ENCODE data around the gene TIGD1. TPM values are rescaled to one million over a fixed set of nuclear protein-coding genes. Genes with fewer than 3 reads are reported as not detected.

The TIGD1 gene
- total RNA-seq: 1 to 10 TPM; 3.2 to 9.4 TPM

DNA sequence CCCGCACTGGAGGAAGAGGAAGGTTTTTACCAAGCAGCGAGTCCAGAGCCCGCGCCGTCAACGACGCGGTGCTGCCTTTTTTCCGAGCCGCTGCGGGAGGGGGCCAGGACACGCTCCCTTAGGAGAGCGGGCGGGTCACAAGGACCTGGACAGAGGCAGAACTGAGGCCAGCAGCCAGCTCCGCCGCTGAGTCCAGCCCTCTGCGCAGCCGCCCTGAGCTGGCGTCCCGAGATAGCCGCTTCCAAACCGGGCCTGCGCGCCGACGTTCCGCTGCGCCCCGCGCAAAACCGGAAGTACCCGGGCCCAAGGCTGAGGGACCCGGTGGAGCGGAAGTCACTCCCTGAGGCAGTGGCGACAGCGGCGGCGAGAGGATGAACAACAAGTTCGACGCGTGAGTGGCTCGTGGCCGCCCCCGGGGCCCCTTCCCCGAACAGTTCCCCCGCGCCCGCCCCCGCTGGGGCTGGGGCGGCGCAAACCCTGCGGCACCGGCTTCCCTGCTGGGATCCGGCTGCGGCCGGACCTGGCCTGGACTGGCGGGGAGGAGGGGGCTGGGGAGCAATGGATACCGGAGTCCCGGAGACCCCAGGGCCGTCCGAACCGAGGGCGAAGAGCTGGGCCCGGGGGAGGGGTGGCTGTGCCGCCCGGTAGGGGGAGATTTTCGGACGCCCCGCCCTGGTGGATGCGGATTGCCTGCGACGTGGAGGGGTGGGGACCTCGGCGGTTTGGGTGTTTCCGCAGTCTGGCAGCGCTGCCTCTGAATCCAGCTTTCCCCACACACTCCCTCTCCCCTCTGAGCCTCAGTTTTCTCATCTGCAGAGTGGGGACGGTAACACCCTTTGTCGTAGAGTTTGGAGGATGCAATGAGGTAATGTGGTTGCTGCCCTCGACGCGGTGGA, at the start of gene TIGD1, which contains the start of gene EIF4E2:
Gene TIGD1, minus strand, starts transcription at position 204 of the 896 bp plus-strand sequence. CDS start 675 bp downstream, outside the sequence.
Gene EIF4E2, plus strand, starts transcription at position 336 of the 896 bp plus-strand sequence. Its CDS starts 36 bp downstream, at position 372.
- peak; percentile 97 to 98 for ATAC-seq
- DNase-seq (ENCODE audit: low spot score): peak; percentile 94
- Mint-ChIP-seq H3K27ac (peak within 1 kb of the TSS; percentile 95 to 96), H3K4me3 (peak within 1 kb of the TSS; percentile 95), H3K27me3 (no peaks in the 10 kb centered on the region), H3K36me3 (peaks cover 20% of the 10 kb centered on the region), H3K4me1 (ENCODE audit: low read depth in 2 of 2) (peaks cover 55 to 61% of the 10 kb centered on the region in 2 donors), H3K9me3 (no peaks in the 10 kb centered on the region)

DNA sequence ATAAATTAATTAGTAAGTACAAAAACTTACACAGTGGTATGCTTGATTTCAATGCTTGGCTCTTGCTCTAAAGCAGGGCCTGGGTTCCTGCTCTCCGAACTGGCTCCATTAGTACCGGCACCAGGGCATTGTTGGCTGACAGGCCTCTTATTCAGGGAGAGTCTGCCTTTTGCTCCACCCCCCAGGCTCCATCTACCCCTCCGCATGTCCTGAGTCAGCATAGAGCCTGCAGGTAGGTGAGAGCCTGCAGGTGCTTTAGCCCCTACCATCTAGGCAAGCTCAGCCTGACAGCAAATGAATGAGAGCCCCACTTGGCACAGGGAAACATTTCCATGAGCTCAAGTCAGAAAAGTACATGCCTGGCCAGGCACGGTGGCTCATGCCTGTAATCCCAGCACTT, 47.9 kb upstream of the TIGD1 start:
- H3K4me3 Mint-ChIP-seq: no peak overlapping the region
- ATAC-seq: no peak
- no peak overlapping the region for H3K27ac Mint-ChIP-seq
- DNase-seq (ENCODE audit: low spot score): no peak
- peaks cover 0 to 3% of the 10 kb centered on the region in 2 donors for H3K27me3 Mint-ChIP-seq
- no peaks in the 10 kb centered on the region for H3K36me3 Mint-ChIP-seq
- H3K9me3 Mint-ChIP-seq: no peaks in the 10 kb centered on the region
- H3K4me1 Mint-ChIP-seq (ENCODE audit: low read depth in 2 of 2): no peaks in the 10 kb centered on the region

DNA sequence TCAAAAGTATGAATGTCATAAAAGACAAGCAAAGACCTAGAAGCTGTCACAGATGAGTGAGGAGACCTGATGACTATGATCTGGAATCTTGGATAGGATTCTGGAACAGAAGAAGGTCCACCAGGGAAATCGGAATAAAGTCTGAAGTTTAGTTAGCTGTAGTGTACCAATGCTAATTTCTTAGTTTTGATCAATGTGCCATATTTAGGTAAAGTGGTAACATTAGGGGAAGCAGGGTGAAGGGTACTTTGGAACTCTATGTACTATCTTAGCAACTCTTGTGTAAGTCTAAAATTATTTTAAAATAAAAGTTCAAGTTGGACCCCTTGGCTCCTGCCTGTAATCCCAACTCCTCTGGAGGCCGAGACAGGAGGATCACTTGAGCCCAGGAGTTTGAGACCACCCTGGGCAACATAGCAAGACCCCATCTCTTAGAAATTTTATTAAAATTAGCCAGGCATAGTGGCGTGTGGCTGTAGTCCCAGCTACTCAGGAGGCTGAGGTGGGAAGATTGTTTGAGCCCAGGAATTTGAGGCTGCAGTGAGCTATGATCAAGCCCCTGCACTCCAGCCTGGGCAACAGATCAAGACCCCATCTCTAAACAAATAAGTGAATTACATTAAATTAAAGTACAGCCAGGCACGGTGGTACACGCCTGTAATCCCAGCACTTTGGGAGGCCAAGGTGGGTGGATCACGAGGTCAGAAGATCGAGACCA, 47.2 kb upstream of the TIGD1 start:
- no peaks in the 10 kb centered on the region for H3K36me3 Mint-ChIP-seq
- H3K4me1 Mint-ChIP-seq (ENCODE audit: low read depth in 2 of 2): no peaks in the 10 kb centered on the region
- no peak overlapping the region for H3K27ac Mint-ChIP-seq
- ATAC-seq (no peak), DNase-seq (ENCODE audit: low spot score) (no peak)
- no peak overlapping the region for H3K4me3 Mint-ChIP-seq
- no peaks in the 10 kb centered on the region for H3K27me3 Mint-ChIP-seq
- H3K9me3 Mint-ChIP-seq: no peaks in the 10 kb centered on the region

DNA sequence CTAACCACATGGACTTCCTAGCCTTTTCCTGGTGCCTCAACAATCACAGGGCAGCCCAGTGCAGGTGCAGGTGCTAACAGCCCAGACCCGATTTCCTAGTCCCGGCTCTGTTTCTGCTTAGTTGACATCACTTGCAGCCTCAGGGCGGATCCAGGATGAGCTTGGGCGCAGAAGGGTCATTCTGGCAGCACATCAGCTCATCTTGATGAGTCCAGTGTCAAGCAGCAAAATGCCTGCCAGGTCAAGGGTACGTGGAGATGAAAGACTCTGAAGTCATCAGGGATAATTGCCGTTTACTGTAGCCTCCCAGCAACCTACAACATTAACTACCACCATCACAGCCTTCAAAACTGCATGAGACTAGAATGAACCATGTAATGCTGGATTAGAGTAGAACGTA, 43.6 kb upstream of the TIGD1 start:
- Mint-ChIP-seq H3K9me3 (no peaks in the 10 kb centered on the region), H3K27ac (no peak overlapping the region), H3K4me3 (no peak overlapping the region), H3K27me3 (no peaks in the 10 kb centered on the region), H3K4me1 (ENCODE audit: low read depth in 2 of 2) (no peaks in the 10 kb centered on the region), H3K36me3 (no peaks in the 10 kb centered on the region)
- ATAC-seq (no peak), DNase-seq (ENCODE audit: low spot score) (no peak)

DNA sequence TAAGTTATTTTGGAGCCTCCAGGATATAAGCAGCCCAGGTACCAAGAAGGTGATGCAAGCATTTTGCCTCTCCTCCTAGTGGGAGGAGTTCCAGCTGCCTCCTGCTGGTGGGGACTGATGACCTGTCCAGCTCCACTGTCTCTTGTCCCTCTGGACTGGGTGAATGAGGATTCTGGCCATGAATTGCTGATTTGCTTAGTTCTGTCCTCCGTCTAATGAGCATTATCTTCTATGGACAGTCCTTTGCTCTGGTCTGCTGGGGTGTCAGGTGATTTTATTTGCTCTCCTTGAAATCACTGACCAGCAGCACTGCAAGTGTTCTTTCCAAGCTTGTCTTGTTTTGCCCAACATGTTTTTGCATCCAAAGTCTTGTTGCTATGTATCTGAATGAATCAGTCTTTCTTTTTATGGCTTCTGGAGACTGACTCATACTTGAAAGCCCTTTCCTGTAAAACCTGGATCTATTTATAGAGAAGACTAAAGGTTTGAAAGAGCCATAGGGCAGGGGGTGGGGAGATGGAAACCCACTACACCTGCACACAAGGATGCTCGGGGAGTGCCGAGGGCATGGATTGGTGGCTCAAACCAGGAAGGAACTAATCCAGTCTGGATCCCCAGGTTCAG, 42.5 kb upstream of the TIGD1 start:
- no peaks in the 10 kb centered on the region for H3K27me3 Mint-ChIP-seq
- ATAC-seq (no peak), DNase-seq (ENCODE audit: low spot score) (no peak)
- peak overlapping the region in 1 of 2 donors; percentile 18 for H3K27ac Mint-ChIP-seq
- H3K4me1 Mint-ChIP-seq (ENCODE audit: low read depth in 2 of 2): no peaks in the 10 kb centered on the region
- no peaks in the 10 kb centered on the region for H3K36me3 Mint-ChIP-seq
- H3K9me3 Mint-ChIP-seq: no peaks in the 10 kb centered on the region
- no peak overlapping the region for H3K4me3 Mint-ChIP-seq

DNA sequence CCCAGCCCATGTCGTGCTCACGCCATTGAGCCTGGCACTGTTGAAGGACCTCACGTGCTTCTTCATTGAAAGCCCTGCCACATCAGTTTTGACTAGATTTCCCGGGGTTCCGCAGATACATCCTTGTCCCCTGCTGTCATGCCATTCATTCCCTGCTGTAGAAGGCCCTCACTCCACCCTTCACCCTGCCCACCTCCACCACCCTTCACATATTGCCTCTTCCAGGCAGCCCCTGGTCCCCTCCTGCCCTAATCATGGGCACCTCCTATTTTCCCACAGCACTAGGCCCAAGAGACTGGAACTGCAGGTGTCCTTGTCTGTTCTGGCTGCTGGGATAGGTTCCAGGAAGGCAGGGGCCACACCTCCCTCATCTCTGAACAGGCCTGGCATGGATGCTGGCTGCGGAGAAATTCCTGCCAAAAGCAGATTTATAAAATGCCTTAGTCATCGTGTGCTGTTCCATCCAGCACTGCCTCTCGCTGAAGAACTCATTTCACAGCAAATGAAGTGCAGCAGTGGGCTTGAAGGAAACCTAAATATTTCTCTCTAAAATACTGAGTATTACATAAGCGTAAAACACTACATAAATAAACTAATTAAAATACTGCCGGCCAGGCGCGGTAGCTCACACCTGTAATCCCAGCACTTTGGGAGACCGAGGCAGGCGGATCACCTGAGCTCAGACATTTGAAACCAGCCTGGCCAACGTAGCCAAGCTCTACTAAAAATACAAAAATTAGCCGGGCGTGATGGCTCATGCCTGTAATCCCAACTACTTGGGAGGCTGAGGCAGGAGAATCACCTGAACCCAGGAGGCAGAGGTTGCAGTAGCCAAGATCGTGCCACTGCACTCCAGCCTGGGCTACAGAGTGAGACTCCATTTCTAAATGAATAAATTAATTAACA, 38.6 kb upstream of the TIGD1 start:
- Mint-ChIP-seq H3K4me3 (no peak overlapping the region), H3K9me3 (no peaks in the 10 kb centered on the region), H3K4me1 (ENCODE audit: low read depth in 2 of 2) (peaks cover 0 to 2% of the 10 kb centered on the region in 2 donors), H3K27me3 (no peaks in the 10 kb centered on the region), H3K27ac (no peak overlapping the region), H3K36me3 (no peaks in the 10 kb centered on the region)
- DNase-seq (ENCODE audit: low spot score) (no peak), ATAC-seq (peak in 1 of 2 donors; percentile 5)

DNA sequence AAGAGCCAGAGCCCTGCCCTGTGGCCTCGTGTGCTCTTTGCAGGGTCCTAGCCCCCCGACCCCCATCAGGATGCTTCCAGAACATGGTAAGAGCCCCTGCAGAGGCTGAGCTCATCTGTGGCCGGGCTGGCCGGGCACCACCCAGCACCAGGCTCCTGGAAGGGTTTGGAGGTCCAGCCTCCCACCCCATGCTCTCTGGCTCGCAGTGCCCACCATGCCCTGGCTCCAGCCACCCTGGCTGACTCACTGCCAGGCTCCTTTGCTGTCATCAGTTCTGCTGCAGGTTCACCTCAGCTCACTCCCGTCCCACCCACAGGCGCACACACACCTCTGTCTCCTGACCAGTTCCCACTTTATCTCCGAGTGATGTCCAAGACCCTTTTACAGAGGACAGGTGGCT, 37.7 kb upstream of the TIGD1 start:
- Mint-ChIP-seq H3K9me3 (no peaks in the 10 kb centered on the region), H3K4me1 (ENCODE audit: low read depth in 2 of 2) (peaks cover 0 to 2% of the 10 kb centered on the region in 2 donors), H3K36me3 (no peaks in the 10 kb centered on the region), H3K4me3 (no peak overlapping the region), H3K27ac (no peak overlapping the region), H3K27me3 (no peaks in the 10 kb centered on the region)
- no peak for DNase-seq (ENCODE audit: low spot score)
- peak; percentile 10 to 57 for ATAC-seq

DNA sequence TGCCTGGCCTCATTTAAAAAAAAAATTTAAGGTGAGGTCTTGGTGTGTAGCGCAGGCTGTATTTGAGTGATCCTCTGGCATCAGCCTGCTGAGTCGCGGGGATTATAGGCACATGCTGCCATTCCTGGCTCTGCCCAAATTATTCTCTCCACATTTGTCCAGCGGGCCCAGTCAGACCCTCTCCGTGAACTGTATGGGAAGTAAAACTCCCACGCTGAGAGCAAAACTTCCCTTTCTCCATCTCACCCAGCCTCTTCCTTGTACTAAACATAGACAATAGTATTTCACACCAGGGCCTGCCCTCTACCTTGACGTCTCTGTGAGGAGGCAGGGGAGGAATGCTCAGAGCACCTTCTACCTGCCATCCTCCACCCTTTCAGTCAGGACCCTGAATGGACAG, 37.2 kb upstream of the TIGD1 start:
- Mint-ChIP-seq H3K36me3 (no peaks in the 10 kb centered on the region), H3K4me1 (ENCODE audit: low read depth in 2 of 2) (peaks cover 0 to 2% of the 10 kb centered on the region in 2 donors), H3K27ac (no peak overlapping the region), H3K27me3 (no peaks in the 10 kb centered on the region), H3K9me3 (no peaks in the 10 kb centered on the region), H3K4me3 (no peak overlapping the region)
- ATAC-seq (peak in 1 of 2 donors; percentile 11), DNase-seq (ENCODE audit: low spot score) (no peak)

DNA sequence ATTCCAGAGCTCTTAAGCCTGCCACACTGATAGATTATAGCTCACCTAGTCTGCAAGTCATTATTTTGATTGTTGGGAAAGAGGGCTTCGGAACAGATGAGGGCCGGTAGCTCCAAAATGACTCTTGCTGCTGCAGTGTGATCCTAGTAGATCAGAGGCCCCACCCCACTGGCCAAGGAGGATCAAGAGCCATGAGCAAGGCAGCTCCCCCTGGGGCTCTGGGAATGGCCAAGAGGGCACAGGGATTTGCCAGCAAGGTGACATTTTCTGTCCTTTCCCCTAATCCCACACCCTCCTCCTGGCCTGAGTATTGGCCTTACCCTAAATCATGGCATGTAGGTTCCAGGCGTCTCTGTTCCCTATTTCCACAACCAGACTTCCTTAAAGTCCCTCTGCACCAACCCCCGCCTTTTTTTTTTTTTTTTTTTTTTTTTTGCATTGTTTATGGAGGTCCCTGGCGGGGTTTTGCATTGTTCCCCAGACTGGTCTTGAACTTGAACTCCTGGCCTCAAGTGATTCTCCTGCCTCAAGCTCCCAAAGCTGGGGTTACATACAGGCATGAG, 36.7 kb upstream of the TIGD1 start:
- peaks cover 0 to 2% of the 10 kb centered on the region in 2 donors for H3K4me1 Mint-ChIP-seq (ENCODE audit: low read depth in 2 of 2)
- no peak for ATAC-seq
- H3K27ac Mint-ChIP-seq: no peak overlapping the region
- H3K4me3 Mint-ChIP-seq: no peak overlapping the region
- no peak for DNase-seq (ENCODE audit: low spot score)
- H3K36me3 Mint-ChIP-seq: no peaks in the 10 kb centered on the region
- no peaks in the 10 kb centered on the region for H3K27me3 Mint-ChIP-seq
- no peaks in the 10 kb centered on the region for H3K9me3 Mint-ChIP-seq

DNA sequence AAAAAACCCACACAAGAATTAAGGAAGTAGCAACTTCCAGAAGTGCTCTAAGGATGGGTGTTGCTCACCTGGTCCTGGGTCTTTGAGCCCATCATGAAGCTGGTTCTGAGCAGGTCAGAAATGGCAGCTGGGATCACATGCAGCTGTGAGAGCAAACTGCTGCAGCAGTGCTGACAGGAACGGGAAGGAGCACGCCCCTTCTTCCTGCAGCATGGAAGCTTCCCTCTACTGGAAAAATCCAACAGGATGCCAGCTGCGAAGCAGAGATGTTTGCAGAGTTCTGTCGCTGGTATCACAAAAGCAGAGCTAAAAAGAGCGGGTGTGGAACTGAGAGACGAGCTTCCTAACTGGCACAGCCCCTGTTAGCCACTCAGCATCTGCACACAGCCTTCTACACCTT, 33.9 kb upstream of the TIGD1 start:
- no peaks in the 10 kb centered on the region for H3K27me3 Mint-ChIP-seq
- H3K9me3 Mint-ChIP-seq: no peaks in the 10 kb centered on the region
- peaks cover 15 to 18% of the 10 kb centered on the region in 2 donors for H3K4me1 Mint-ChIP-seq (ENCODE audit: low read depth in 2 of 2)
- H3K27ac Mint-ChIP-seq: no peak overlapping the region
- H3K36me3 Mint-ChIP-seq: peaks cover 11% of the 10 kb centered on the region
- H3K4me3 Mint-ChIP-seq: no peak overlapping the region
- DNase-seq (ENCODE audit: low spot score) (no peak), ATAC-seq (no peak)

DNA sequence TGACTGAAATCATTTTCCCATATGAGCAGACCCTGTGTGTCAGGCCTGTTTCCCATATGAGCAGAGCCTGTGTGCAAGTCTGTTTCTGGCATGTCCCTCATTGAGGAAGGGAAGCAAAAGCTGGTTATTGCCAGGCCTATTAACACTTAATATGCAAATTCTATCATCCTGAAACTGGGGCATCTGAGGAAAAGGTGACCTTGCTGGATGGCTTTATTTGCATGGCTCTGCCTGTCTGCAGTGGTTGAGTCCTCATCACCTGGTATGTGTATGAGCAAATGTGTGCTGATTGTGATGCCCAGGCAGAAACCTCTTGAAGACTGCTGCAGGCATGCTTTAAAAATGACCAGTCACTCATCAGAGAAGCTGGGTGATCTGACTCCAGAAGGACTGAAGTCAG, 31.4 kb upstream of the TIGD1 start:
- peaks cover 11% of the 10 kb centered on the region for H3K36me3 Mint-ChIP-seq
- H3K27me3 Mint-ChIP-seq: no peaks in the 10 kb centered on the region
- H3K27ac Mint-ChIP-seq: no peak overlapping the region
- H3K9me3 Mint-ChIP-seq: no peaks in the 10 kb centered on the region
- H3K4me1 Mint-ChIP-seq (ENCODE audit: low read depth in 2 of 2): peaks cover 15 to 18% of the 10 kb centered on the region in 2 donors
- DNase-seq (ENCODE audit: low spot score) (no peak), ATAC-seq (no peak)
- no peak overlapping the region for H3K4me3 Mint-ChIP-seq

DNA sequence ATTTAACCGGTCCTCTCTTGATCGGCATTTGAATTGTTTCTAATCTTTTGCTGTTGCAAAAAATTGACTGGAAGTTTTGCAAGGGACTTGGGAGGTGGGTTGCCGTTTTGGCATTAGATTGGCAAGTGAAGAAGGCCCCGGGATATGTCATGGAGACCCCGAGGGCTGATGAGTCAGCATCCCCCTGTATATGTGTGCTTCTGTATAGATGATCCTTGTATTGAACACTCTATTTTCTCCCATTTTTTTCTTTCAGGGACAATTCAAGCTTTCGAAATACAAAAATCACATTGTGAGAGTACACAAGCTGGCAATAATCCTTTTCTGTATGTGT, 30.3 kb upstream of the TIGD1 start:
- no peak for DNase-seq (ENCODE audit: low spot score)
- no peak for ATAC-seq
- Mint-ChIP-seq H3K4me1 (ENCODE audit: low read depth in 2 of 2) (peaks cover 15 to 16% of the 10 kb centered on the region in 2 donors), H3K27me3 (no peaks in the 10 kb centered on the region), H3K9me3 (no peaks in the 10 kb centered on the region), H3K4me3 (peak overlapping the region; percentile 26), H3K36me3 (peaks cover 11% of the 10 kb centered on the region), H3K27ac (peak overlapping the region in 1 of 2 donors; percentile 35)

DNA sequence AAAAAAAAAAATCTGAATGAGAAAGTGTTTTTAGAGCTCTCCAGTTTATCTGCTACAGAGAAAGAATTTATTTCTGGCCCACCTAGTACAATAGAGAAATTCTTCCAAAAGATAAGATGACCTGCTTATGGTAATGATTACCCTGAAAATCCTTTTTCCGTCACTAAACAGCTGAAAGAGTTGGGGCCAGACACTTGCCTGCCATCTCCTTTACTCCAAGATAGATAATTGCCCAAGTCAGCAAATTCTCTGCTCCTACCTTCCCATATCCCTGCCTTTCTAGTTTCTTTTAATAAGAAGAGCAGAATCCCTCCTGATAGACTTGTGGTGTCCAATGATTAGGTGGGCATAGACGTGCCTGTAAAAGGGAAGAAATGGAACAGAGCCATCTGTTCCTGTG, 28.3 kb upstream of the TIGD1 start:
- no peaks in the 10 kb centered on the region for H3K27me3 Mint-ChIP-seq
- H3K36me3 Mint-ChIP-seq: peaks cover 18% of the 10 kb centered on the region
- no peak for DNase-seq (ENCODE audit: low spot score)
- H3K4me3 Mint-ChIP-seq: no peak overlapping the region
- H3K4me1 Mint-ChIP-seq (ENCODE audit: low read depth in 2 of 2): peaks cover 15 to 16% of the 10 kb centered on the region in 2 donors
- no peak for ATAC-seq
- H3K9me3 Mint-ChIP-seq: no peaks in the 10 kb centered on the region
- H3K27ac Mint-ChIP-seq: no peak overlapping the region

All from natural killer cell treated with Interleukin-12 subunit alpha and Interleukin-12 subunit beta and Interleukin-15 and Interleukin-18, amount 100 ng/mL, for 72 hours (primary cell).